ENCODE measurements around the gene GCLM.
"Not testable (repeated sequence)": the region's sequence is repeated elsewhere in the genome, so short reads cannot be mapped to it uniquely, and the experiment has no call there.

The GCLM gene

GRCh38 chr1:93909146-93910050 is at the start of gene GCLM:
GCLM (minus strand) TSS chr1:93909430; CDS start chr1:93909163, 267 bp downstream.
- no peak for FAIRE-seq

- no peak for FAIRE-seq
Observed at GRCh38 chr1:93958726-93959100, 49.5 kb upstream of the GCLM start.

DNA sequence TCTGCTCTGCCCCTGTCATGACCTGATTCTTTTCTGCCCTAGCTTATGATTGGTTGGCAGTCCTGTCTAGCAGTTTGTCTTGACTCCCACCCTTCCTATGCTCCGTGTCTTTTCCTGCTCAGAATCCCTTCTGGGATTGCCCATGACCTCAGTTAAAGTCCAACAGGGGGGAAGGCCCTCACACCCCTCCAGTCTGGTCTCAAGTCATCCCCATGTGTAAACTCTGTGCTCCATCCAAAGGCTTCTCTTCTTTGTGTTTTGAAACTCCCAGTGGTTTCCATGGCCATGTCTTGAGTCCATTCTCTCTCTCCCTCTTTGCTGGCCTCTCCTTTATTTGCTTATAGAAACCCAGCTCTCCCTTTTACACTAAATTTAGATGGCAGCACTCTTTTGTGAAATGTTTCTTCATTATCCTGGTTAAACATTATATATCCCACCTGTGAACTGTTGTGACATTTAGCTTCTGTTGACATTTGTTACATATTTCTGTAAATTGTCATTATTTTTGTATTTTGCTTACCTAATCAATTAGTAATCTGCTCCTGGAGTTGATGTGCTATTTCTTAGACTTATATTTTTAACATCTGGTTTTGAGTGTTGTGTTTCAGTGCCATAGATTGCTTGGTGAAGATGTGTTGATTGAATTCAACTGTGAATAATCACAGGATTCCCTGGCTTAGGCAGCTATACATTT is 48.9 kb upstream of the GCLM start:
- no peak for FAIRE-seq

DNA sequence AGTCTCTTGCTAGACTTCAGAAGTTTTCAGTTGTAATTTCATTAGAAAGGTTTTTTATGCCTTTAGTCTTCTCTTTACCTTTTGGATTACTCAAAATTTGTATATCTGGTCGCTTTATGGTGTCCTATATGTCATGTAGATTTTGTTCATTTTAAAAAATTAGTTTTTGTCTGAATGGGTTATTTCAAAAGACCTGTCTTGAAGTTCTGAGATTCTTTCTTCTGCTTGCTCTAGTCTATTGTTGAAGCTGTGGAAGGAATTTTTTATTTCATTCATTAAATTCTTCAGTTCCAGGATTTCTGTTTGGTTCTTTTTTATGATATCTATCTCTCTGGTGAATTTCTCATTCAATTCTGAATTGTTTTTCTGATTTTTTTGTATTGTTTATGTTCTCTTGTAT is 46.5 kb upstream of the GCLM start:
- no peak for FAIRE-seq

GRCh38 chr1:93947002-93947686 is 37.9 kb upstream of the GCLM start:
- not testable (repeated sequence) for FAIRE-seq

DNA sequence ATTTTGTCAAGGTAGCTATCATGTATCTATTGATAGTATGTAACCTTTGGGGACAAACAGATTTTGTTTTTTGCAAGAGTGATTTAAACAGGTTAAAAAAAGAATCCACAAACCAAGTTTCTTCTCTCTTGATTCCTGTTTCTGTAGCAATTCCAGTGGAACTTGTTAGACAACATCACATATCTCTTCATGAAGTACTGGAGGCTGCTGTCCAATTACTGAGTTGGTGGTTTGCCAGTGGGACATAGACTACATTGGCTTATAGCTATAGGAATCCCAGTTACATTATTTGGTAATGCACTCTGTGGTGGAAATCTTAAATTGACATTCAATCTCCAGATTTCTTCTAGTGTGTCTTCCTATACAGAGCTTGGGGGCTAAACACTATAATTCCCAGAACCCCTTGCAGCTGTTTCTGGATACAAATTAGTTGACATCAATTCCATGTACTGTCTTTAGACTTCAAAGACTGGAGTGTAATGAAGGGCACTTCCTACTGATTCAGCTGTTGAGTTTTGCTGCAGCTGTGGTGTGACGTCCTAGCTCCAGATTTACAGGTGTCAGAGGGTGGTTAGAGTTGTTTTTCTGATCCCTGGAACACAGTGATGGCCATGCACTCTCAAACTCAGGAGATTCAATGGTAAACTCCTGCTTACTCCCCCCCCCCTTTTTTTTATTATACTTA is 29.4 kb upstream of the GCLM start:
- FAIRE-seq = no peak

DNA sequence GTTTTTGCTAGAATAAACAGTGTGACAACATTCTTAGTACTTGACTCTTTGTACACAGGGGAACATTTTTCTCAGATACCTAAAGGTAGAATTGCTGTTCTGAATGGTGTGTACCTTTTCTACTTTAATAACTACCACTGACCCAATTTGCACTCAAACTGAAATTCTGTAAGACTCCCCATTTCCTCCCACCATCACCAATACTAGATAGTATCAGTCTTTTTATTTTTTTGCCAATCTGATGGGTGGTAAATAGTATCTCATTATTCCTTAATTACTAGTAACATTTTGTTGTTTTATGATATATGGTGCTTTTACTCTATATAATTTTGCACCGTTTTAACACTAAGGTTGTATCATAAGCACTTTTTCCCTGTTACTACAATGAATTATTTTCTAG is 28.8 kb upstream of the GCLM start:
- FAIRE-seq = no peak

- no peak for FAIRE-seq
Observed at GRCh38 chr1:93925206-93925605, 16.0 kb upstream of the GCLM start.

DNA sequence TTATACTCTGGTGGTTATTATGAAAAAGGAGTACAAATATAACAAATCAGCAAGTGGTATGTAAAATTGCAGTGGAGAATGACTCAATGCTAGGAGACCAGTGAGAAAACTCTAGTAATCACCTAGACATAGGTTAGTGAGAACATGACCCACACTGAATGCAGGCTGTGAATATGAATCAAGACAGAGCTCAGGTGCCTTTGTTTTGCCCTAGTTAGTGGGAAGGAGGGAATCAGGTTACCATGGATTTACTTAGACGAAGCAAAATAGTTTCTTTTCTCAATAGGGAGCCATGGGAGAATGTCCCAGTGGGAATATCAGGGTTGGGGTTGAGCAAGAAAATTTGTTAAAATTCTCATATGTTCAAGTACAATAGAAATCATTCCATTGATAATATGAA is 10.6 kb upstream of the GCLM start:
- FAIRE-seq = no peak

DNA sequence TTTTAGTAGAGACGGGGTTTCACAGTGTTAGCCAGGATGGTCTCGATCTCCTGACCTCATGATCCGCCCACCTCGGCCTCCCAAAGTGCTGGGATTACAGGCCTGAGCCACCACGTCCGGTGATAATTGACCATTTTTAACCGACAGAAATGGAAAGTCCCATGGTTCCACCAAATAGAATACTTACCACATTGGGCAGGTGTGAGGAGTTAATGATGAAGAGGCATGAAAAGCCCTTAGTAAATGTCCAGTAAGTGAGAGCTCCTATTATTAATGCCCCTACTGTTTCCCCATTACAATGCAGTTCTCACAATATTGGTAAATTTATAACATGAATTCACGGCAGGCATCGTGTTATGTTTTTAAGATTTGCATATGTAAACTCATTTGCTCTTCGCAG is 8.1 kb upstream of the GCLM start:
- FAIRE-seq = no peak

DNA sequence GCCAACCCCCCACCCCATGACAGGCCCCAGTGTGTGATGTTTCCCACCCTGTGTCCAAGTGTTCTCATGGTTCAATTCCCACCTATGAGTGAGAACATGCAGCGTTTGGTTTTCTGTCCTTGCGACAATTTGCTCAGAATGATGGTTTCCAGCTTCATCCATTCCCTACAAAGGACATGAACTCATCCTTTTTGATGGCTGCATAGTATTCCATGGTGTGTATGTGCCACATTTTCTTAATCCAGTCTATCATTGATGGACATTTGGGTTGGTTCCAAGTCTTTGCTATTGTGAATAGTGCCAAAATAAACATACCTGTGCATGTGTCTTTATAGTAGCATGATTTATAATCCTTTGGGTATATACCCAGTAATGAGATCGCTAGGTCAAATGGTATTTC is 1.6 kb upstream of the GCLM start:
- not testable (repeated sequence) for FAIRE-seq

- FAIRE-seq = no peak
Observed at GRCh38 chr1:93910305-93910704, 1.1 kb upstream of the GCLM start.

- FAIRE-seq = no peak
Observed at GRCh38 chr1:93908394-93909145, 660 bp downstream of the GCLM start.

DNA sequence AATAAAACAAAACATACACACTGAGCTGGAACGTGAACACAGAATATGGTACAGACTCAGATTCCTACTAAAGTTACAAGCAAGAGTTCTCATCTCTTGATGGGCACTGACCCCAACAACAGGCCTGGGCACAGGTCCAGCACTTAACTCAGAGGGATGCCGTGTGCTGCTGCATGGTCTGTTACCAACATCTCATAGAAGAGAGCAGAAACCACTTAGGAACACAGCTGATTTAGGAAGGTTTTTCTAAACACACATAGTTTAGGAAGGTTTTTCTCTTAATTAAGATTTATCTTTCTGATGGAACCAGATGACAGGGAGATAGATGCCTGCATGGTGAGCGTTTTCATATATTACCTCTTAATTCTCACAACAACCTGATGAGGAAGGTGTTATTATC is 1.5 kb downstream of the GCLM start:
- no peak for FAIRE-seq

DNA sequence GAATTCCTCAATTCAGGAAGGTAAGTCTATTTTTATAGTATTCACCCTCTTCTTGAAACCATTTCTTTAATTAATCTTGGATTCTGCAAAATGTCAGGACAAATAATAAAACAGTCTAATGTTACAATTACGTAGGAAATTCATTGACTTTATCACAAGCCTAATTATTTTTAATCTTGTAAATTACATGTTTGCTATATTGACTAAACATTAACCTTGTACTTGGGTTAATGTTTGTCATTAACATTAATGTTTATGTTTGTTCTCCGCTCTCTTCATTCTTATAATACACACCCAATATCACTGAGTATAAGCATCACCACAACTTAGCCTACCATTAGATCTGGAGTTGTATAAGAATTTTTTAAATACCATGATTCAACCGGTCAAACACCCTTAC is 2.8 kb downstream of the GCLM start:
- FAIRE-seq = no peak

DNA sequence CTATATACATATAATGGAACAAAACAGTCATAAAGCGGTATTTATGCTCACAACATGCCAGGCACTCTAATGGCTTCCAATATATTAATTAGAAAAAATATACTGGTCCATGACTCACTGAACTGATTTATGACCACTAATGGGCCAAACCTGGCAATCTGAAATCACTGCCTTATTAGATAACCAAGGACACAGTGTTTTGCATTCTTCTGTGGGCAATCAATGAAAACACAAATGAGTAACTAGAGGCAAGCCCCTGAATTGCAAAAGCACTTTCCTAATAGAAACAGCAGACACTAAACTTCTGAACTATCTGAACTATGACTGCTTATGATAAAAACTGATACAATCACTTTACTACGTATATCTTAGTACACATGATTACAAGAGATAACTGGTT is 3.5 kb downstream of the GCLM start:
- no peak for FAIRE-seq

GRCh38 chr1:93905051-93905450 is 4.2 kb downstream of the GCLM start:
- FAIRE-seq = no peak

- no peak for FAIRE-seq
Observed at GRCh38 chr1:93904228-93904627, 5.0 kb downstream of the GCLM start.

GRCh38 chr1:93900723-93901504 is 8.3 kb downstream of the GCLM start:
- FAIRE-seq = no peak

DNA sequence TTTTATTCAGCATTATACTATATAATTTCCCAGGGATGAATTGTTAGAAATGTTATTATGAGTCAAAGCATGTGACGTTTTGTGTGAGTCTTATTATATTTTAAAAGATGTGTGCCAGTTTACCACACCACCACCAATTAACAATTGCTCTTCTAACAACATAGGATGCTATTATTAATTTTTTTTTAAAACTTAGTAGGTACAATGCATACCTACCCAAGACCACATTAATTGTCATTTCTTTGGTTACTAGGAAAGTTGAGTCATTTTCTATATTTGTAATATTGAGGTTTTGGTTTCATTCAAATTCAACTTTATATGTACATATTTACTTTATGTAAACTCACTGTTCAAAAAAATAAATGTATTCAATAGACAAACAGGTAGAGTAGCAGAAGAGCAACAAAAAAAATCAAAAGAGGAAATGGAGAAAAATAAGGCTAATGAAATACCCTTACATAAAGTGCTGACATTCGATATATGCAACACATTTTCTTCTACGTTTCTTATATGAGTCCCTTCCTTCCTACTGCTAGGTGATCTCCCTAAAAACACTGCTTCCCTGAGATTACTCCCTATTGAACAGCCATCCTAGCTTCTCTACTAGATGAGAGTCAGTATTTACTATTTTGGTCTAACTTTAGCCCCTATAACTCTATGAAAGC is 9.6 kb downstream of the GCLM start:
- FAIRE-seq = no peak

DNA sequence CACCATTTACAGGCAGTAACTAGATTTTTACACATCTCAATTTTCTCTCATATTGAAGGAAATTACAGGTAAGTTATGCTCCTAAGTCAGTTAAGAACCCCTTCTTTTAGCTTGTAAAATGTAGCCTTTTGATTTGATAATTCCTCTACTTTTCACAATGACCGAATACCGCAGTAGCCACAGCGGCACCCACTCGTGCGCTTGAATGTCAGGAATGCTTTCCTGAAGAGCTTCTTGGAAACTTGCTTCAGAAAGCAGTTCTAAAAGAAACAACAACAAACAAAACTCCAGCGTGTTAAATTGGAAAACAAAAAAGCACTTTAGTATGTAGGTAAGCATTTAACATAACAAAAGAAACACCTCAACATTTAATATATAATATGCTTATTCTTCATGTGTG is 20.3 kb downstream of the GCLM start:
- no peak for FAIRE-seq

Data from endometrium (tissue), 2 donors.